Bronchial epithelial cell (primary cell): Measurements from ENCODE around the gene ZFAND3. TPM values are rescaled to one million over a fixed set of nuclear protein-coding genes. Genes with fewer than 3 reads are reported as not detected.
"Not testable (repeated sequence)": the region's sequence is repeated elsewhere in the genome, so short reads cannot be mapped to it uniquely, and the experiment has no call there.

ENCODE experiments used
- DNase-seq: peaks from one replicate; pipeline ENCODE4 v3.0.0-alpha.2; 2010; ENCODE audit warnings: low read depth
- FAIRE-seq: peaks from 2 replicates; lab custom pipeline; 2011; peaks lifted over from hg19 to GRCh38; lab: Jason Lieb, UNC
- H3K27me3 ChIP-seq: 2 replicates; pipeline ENCODE4 v1.5.1; 2011; ENCODE audit warnings: low read length; ENCODE audit not compliant: control insufficient read depth, insufficient read depth
- H3K36me3 ChIP-seq: 2 replicates; pipeline ENCODE4 v1.5.1; 2011; ENCODE audit warnings: low read length; ENCODE audit not compliant: control insufficient read depth, insufficient read depth
- H3K4me3 ChIP-seq: 2 replicates; pipeline ENCODE4 v1.5.1; 2011; ENCODE audit warnings: mild to moderate bottlenecking, low read depth, low read length, control low read depth
- total RNA-seq: library from RNA; depleted of rRNA; stranded (reverse); fragments of >200 nt; gene quantifications from 2 replicates; pipeline ENCODE4 v1.2.1, GENCODE V29; 2014
- TF ChIP-seq, protein P1 (sequence below): IDR thresholded peaks from 2 replicates; pipeline ENCODE4 v1.5.1; 2011; ENCODE audit warnings: mild to moderate bottlenecking, moderate library complexity, low read length, control low read depth, inconsistent platforms; ENCODE audit not compliant: insufficient read depth, severe bottlenecking

ZFAND3 gene
- total RNA-seq, 1 donor from 2014 or later = 25.5 TPM

DNA sequence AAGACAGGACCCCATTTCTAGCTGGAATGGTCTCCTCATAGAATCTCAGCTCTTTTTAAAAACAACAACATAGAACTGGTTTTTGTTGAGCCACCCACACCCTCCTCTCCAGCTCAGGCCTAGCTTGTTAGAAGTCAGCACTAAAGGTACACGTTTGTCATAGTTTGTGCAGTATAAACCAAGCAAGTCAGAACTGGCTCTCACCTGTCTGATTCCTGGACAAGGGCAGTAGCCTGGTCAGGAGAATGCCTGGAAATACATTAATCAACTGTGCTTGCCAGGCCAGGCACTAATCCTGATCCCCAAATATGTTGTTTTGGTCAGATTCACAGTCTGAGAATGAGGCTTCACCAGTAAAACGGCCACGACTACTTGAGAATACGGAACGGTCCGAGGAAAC lies 296.7 kb downstream of the ZFAND3 start:
- FAIRE-seq (no peak), DNase-seq (peak; percentile 79)
- Histone ChIP-seq H3K4me3 (no peak overlapping the region), H3K36me3 (peaks cover 5% of the 10 kb centered on the region), H3K27me3 (no peaks in the 10 kb centered on the region)
- TF ChIP-seq, protein P1, sequence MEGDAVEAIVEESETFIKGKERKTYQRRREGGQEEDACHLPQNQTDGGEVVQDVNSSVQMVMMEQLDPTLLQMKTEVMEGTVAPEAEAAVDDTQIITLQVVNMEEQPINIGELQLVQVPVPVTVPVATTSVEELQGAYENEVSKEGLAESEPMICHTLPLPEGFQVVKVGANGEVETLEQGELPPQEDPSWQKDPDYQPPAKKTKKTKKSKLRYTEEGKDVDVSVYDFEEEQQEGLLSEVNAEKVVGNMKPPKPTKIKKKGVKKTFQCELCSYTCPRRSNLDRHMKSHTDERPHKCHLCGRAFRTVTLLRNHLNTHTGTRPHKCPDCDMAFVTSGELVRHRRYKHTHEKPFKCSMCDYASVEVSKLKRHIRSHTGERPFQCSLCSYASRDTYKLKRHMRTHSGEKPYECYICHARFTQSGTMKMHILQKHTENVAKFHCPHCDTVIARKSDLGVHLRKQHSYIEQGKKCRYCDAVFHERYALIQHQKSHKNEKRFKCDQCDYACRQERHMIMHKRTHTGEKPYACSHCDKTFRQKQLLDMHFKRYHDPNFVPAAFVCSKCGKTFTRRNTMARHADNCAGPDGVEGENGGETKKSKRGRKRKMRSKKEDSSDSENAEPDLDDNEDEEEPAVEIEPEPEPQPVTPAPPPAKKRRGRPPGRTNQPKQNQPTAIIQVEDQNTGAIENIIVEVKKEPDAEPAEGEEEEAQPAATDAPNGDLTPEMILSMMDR = no peak

DNA sequence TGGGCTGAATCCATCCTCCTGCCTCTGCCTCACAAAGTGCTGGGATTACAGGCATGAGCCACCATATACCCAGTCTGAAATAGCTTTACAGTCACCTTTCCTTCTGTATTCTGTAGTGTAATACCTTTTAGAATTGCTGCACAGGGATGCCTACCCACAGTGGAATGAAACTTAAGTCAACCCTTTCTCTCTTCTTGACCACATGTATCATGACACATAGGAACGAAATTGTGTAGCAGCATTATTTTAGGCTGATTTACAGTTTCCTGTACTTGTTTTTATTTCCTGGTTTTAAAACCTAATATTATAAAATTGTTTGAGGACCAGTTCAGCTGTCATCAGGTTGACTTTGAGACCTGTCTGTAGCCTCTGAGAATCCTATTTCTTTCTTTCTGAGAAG lies 297.8 kb downstream of the ZFAND3 start:
- TF ChIP-seq, protein P1 = no peak
- Histone ChIP-seq H3K27me3 (no peaks in the 10 kb centered on the region), H3K4me3 (no peak overlapping the region), H3K36me3 (peaks cover 5% of the 10 kb centered on the region)
- DNase-seq (peak; percentile 30), FAIRE-seq (no peak)

DNA sequence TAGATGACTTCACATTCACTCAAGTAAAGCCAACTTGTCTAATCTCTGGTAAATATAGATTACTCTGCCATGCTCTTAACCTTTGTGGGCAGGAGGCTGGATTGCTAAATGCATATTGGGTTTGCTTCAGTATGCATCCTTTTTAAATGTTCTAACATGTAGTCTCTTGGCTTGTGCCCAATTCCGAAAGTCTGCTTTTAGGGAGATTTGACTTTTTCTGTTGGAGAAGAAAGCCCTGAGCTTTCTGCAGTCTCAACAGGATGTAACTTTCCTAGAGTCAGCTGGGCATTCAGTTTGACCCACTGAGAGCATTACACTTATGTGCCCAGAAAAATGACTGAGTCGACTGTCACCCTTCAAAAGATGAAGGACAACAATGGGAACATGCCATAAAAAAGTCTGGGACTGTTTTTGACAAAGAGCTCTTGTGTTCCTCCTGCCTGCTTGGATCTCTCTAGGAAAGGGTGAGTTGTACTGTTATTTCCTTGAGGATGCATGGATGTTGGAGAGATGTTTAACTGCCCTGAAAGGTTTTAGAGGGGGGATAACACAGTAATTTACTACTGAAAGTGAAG lies 299.4 kb downstream of the ZFAND3 start:
- TF ChIP-seq, protein P1 = no peak

DNA sequence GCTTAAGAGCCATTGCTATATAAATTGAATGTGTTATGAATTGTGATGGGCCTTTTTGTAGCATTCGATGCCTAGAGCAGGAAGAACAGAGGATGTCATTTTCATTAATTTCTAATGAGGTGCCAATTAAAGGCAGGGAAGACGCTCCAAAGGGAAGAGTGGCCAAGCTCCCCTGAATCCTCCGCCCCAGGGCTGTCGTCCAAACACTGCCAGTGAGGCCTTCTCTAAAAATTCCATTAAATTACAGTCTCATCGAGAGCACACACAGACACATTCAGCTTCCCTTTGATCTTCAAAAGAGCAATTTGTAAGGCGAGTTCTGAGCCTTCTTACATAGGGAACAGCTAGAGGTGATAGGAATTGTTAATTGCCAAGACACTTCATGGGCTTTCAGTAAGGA lies 300.0 kb downstream of the ZFAND3 start:
- no peak for FAIRE-seq
- H3K36me3 ChIP-seq = peaks cover 5% of the 10 kb centered on the region
- H3K4me3 ChIP-seq = no peak overlapping the region
- H3K27me3 ChIP-seq = no peaks in the 10 kb centered on the region
- DNase-seq = no peak
- TF ChIP-seq, protein P1 = no peak

More for the DNA sequence above, 299.4 kb downstream of the ZFAND3 start:
- Histone ChIP-seq H3K4me3 (no peak overlapping the region), H3K27me3 (no peaks in the 10 kb centered on the region), H3K36me3 (peaks cover 5% of the 10 kb centered on the region)
- FAIRE-seq (no peak), DNase-seq (no peak)

DNA sequence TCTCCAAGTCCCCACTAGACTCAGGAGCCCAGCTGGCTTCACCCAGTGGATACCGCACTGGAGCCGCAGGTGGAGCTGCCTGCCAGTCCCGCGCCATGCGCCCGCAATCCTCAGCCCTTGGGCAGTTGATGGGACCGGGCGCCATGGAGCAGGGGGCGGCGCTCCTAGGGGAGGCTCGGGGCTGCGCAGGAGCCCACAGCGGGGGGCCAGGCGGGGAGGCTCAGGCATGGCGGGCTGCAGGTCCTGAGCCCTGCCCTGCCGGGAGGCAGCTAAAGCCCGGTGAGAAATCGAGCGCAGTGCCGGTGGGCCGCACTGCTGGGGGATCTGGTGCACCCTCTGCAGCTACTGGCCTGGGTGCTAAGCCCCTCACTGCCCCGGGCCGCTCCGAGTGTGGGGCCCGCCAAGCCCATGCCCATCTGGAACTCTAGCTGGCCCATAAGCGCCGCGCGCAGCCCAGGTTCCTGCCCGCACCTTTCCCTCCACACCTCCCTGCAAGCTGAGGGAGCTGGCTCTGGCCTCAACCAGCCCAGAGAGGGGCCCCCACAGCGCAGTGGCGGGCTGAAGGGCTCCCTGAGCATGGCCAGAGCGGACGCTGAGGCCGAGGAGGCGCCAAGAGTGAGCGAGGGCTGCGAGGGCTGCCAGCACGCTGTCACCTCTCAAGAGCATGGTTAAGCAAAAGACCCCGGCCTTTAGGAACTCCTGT lies 304.8 kb downstream of the ZFAND3 start:
- not testable (repeated sequence) for H3K36me3 ChIP-seq, H3K27me3 ChIP-seq, H3K4me3 ChIP-seq, FAIRE-seq, DNase-seq

DNA sequence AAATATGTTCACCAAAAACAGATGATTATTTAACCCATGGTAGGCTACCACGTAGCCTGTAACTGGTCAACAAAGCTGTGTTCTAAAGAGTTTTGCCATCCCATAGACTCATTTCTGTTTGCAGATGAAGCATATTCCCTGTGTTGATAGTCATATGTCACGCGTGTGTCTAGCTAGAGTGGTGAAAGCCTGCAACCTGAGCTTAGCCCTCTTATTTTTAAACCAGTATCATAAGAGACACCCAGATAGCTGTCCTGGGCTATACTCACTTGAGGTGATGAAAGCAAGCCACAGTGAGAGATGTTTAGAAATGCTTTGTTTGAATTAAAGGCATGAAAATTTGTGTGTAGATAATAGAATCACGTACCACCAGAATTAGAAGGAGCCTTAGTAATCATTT lies 307.8 kb downstream of the ZFAND3 start:
- TF ChIP-seq, protein P1 = no peak
- Histone ChIP-seq H3K4me3 (no peak overlapping the region), H3K36me3 (no peaks in the 10 kb centered on the region), H3K27me3 (no peaks in the 10 kb centered on the region)
- FAIRE-seq = no peak
- DNase-seq = no peak
